Measurements from ENCODE around the gene IGF2. TPM values are rescaled to one million over a fixed set of nuclear protein-coding genes. Genes with fewer than 3 reads are reported as not detected.

Gene IGF2
- total and polyA plus RNA-seq, 2 of the 8 experiments (the other 6 are each of a cell fraction or from before 2014, with no cell fraction given), result 0.74 to 1.5 TPM

- POLR2A ChIA-PET (ENCODE audit: partially characterized antibody), result no interaction called here
- Histone ChIP-seq H2BK12ac (ENCODE audit: low read depth, low read length) (no peak overlapping the region), H2BK15ac (ENCODE audit: low read length) (no peak overlapping the region), H3K27ac (ENCODE audit: low read depth, low read length) (no peak overlapping the region), H3K4me2 (ENCODE audit: insufficient read depth in 1 of 2, low read depth in 2 of 2, low read length in 2 of 2) (no peak overlapping the region), H3K36me3 (ENCODE audit: control insufficient read depth in 2 of 4, insufficient read depth in 4 of 4, low read length in 3 of 4) (no peaks in the 10 kb centered on the region), H3K23me2 (ENCODE audit: low read depth, low read length) (no peaks in the 10 kb centered on the region), H4K5ac (ENCODE audit: insufficient read length, low read depth, low read length) (no peak overlapping the region), H3K23ac (ENCODE audit: insufficient read length) (no peak overlapping the region), H3K27me3 (replicated peaks in 1 of 4; ENCODE audit: control insufficient read depth in 3 of 4, extremely low read depth in 1 of 4, insufficient read depth in 3 of 4, low read length in 3 of 4) (0 out of 7 replicates have a peak, but pooled peaks cover 0 to 3% (median 0%) of the 10 kb centered on the region in 4 experiments), H3K56ac (replicated peaks; ENCODE audit: insufficient read length, low read depth, low read length) (no peak overlapping the region), H2AFZ (ENCODE audit: low read length) (no peak overlapping the region), H2AK5ac (ENCODE audit: low read depth, low read length) (no peak overlapping the region), H4K91ac (replicated peaks; ENCODE audit: insufficient read length, low read length) (no peak overlapping the region), H3K4me1 (replicated peaks in 1 of 4; ENCODE audit: control insufficient read depth in 3 of 4, insufficient read depth in 4 of 4, low read length in 3 of 4) (no peaks in the 10 kb centered on the region), H3K14ac (ENCODE audit: insufficient read length) (no peak overlapping the region), H2BK5ac (ENCODE audit: low read depth, low read length) (no peak overlapping the region), H3K79me1 (ENCODE audit: low read depth, low read length) (no peaks in the 10 kb centered on the region), H3K18ac (ENCODE audit: extremely low read depth, low read length) (no peak overlapping the region), H3K9me3 (ENCODE audit: insufficient read depth in 2 of 2, low read depth in 1 of 2, low read length in 1 of 2) (no peaks in the 10 kb centered on the region; a peak in 1 of 4 replicates), H2BK20ac (ENCODE audit: low read length) (no peak overlapping the region), H4K20me1 (replicated peaks in 1 of 2; ENCODE audit: control insufficient read depth in 1 of 2, insufficient read depth in 2 of 2, low read length in 2 of 2) (no peaks in the 10 kb centered on the region), H2BK120ac (replicated peaks; ENCODE audit: low read depth, low read length) (no peak overlapping the region), H3K4ac (replicated peaks; ENCODE audit: insufficient read length, low read depth, low read length) (no peak overlapping the region), H3K4me3 (ENCODE audit: extremely low read depth in 1 of 4, insufficient read depth in 2 of 4, low read depth in 3 of 4, low read length in 4 of 4) (no peak overlapping the region), H4K8ac (ENCODE audit: extremely low read depth, insufficient read depth, low read length) (peak overlapping the region; percentile 17; the same call in 1 of the 2 replicates), H3K79me2 (ENCODE audit: control insufficient read depth in 1 of 2, insufficient read depth in 2 of 2, low read length in 2 of 2) (no peaks in the 10 kb centered on the region), H3K9ac (replicated peaks in 1 of 4; ENCODE audit: extremely low read depth in 1 of 4, low read depth in 3 of 4, low read length in 3 of 4) (no peak overlapping the region)
- DNase-seq (ENCODE audit: low read depth in 1 of 2, low spot score in 2 of 2) (peak in 1 of 2 experiments; percentile 38), FAIRE-seq (no peak)
- CTCF ChIA-PET (ENCODE audit: partially characterized antibody), result interaction anchor here (0.6 to 2.5 kb wide), 7 partner anchors 8 to 257 kb away, joined by 3 to 24 read pairs (median 10); no protein-coding TSS in a partner anchor
- 86% methylated on average over 19 of the region's 20 CpGs; no CpG with 5 or more reads in 1 of the 2 experiments for WGBS, 2 experiments (ENCODE audit: extremely low coverage in 1 of 2, insufficient coverage in 1 of 2, insufficient read length in 1 of 2, insufficient replicate concordance in 2 of 2, low coverage in 1 of 2, low lambda C conversion rate in 2 of 2, missing lambda C conversion rate in 1 of 2)
- TF ChIP-seq SRF (IDR thresholded peaks at IDR 0.05; ENCODE audit: low read depth, low read length) (no peak), POLR2A (IDR thresholded peaks at IDR 0.05; ENCODE audit: control extremely low read depth in 1 of 2, low read depth in 2 of 2, low read length in 2 of 2) (no peak), JUND (IDR thresholded peaks at IDR 0.05; ENCODE audit: low read length) (no peak), RAD21 (IDR thresholded peaks at IDR 0.05 in 1 of 2, conservative IDR thresholded peaks at IDR 0.05 in 1 of 2; ENCODE audit: low read depth in 2 of 2, low read length in 2 of 2) (0 out of 4 replicates have a peak, but pooled peaks of 1 of the 2 experiments have one; percentile 3), ATF3 (IDR thresholded peaks at IDR 0.05; ENCODE audit: insufficient read depth, low read depth, low read length) (no peak)
- TF ChIP-seq, protein P1, sequence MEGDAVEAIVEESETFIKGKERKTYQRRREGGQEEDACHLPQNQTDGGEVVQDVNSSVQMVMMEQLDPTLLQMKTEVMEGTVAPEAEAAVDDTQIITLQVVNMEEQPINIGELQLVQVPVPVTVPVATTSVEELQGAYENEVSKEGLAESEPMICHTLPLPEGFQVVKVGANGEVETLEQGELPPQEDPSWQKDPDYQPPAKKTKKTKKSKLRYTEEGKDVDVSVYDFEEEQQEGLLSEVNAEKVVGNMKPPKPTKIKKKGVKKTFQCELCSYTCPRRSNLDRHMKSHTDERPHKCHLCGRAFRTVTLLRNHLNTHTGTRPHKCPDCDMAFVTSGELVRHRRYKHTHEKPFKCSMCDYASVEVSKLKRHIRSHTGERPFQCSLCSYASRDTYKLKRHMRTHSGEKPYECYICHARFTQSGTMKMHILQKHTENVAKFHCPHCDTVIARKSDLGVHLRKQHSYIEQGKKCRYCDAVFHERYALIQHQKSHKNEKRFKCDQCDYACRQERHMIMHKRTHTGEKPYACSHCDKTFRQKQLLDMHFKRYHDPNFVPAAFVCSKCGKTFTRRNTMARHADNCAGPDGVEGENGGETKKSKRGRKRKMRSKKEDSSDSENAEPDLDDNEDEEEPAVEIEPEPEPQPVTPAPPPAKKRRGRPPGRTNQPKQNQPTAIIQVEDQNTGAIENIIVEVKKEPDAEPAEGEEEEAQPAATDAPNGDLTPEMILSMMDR (IDR thresholded peaks at IDR 0.05; ENCODE audit: control extremely low read depth in 1 of 3, insufficient read depth in 1 of 3, low read depth in 1 of 3, low read length in 3 of 3), result 0 out of 4 replicates have a peak, but pooled peaks of 1 of the 3 experiments have one; percentile 3
- TF ChIP-seq, protein P2, sequence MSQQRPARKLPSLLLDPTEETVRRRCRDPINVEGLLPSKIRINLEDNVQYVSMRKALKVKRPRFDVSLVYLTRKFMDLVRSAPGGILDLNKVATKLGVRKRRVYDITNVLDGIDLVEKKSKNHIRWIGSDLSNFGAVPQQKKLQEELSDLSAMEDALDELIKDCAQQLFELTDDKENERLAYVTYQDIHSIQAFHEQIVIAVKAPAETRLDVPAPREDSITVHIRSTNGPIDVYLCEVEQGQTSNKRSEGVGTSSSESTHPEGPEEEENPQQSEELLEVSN (IDR thresholded peaks at IDR 0.05), result no peak
Observed at GRCh38 chr11:2090172-2091111, 48.7 kb downstream of the IGF2 start.

Data from H1 (cell line).